ENCODE data around the gene APRT.

DNA sequence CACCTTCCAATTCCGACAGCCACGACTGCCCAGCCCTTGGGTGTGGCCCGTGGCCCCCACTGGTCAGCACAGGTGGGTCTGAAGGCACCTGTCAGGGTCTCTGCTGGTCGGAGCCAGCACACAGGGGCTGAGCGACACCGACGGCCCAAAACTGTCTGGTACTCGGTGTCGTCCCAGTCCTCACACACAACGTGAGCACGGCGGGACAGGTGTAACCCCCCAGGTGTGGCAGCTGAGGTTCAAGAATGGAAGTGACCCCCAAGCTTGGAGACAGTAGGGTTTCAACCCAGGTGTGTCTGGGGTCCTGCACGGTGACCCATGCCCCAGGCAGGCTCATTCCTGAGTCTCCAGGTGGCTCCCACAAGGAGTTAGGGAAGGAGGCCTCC lies 44.0 kb upstream of the APRT start:
- TF ChIP-seq, protein P1, sequence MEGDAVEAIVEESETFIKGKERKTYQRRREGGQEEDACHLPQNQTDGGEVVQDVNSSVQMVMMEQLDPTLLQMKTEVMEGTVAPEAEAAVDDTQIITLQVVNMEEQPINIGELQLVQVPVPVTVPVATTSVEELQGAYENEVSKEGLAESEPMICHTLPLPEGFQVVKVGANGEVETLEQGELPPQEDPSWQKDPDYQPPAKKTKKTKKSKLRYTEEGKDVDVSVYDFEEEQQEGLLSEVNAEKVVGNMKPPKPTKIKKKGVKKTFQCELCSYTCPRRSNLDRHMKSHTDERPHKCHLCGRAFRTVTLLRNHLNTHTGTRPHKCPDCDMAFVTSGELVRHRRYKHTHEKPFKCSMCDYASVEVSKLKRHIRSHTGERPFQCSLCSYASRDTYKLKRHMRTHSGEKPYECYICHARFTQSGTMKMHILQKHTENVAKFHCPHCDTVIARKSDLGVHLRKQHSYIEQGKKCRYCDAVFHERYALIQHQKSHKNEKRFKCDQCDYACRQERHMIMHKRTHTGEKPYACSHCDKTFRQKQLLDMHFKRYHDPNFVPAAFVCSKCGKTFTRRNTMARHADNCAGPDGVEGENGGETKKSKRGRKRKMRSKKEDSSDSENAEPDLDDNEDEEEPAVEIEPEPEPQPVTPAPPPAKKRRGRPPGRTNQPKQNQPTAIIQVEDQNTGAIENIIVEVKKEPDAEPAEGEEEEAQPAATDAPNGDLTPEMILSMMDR (IDR thresholded peaks at IDR 0.05 in 4 of 5, conservative IDR thresholded peaks at IDR 0.05 in 1 of 5): no peak
- no peak for TF ChIP-seq POLR2A (IDR thresholded peaks at IDR 0.05)
